ENCODE measurements around the gene EMC8. TPM values are rescaled to one million over a fixed set of nuclear protein-coding genes. Genes with fewer than 3 reads are reported as not detected.

Gene EMC8
- total RNA-seq = 10 to 100 TPM; 13.5 to 32.5 (median 25.6) TPM

- Histone ChIP-seq H3K4me3 (peak within 1 kb of the TSS; percentile 53 to 97 (median 67)), H3K27ac (peak within 1 kb of the TSS; percentile 83 to 89), H3K4me1 (replicated peaks in 1 of 2) (peaks cover 13 to 17% of the 10 kb centered on the region in 2 donors)
- 0 to 2% (median 0%) methylated on average over 3 to 22 of the region's 87 CpGs; no CpG with 5 or more reads in 6 of the 10 experiments for WGBS, 10 experiments
- in situ Hi-C loops (cut with MboI; ENCODE audit: low pct_unique_long_range_greater_than_20kb in 2 of 9, low sequenced_read_pairs in 9 of 9, unreplicated experiment in 9 of 9) = loop anchor here in 7 of 9 experiments (25.0 kb wide), 3 partner anchors 188 to 713 kb away; partner anchors contain the start of gene FOXF1 (in 4 of the 7)
- peak; percentile 83 to 94 (median 89) for ATAC-seq (replicated peaks in 6 of 8)
Observed at GRCh38 chr16:85799497-85800320, at the start of gene EMC8, which contains the start of gene COX4I1. Gene EMC8 (minus strand): TSS chr16:85799544. CDS start chr16:85799295, 249 bp downstream. Gene COX4I1 (plus strand): TSS chr16:85799695. CDS start chr16:85801206, 1,511 bp downstream.

GRCh38 chr16:85848986-85849385, 49.6 kb upstream of the EMC8 start:
- in situ Hi-C loops (cut with MboI; ENCODE audit: low pct_unique_long_range_greater_than_20kb in 2 of 9, low sequenced_read_pairs in 9 of 9, unreplicated experiment in 9 of 9) = loop anchor here in 1 of 9 experiments (25.0 kb wide), 1 partner anchor 163 kb away; no protein-coding TSS in a partner anchor
- WGBS, 10 experiments = 0 to 44% (median 11%) methylated on average over 1 to 8 of the region's 9 CpGs
- H3K27ac ChIP-seq = no peak overlapping the region
- H3K4me1 ChIP-seq (replicated peaks in 1 of 2) = no peaks in the 10 kb centered on the region
- ATAC-seq (replicated peaks in 6 of 8) = no peak
- H3K4me3 ChIP-seq = no peak overlapping the region

- Histone ChIP-seq H3K4me3 (no peak overlapping the region), H3K27ac (no peak overlapping the region), H3K4me1 (replicated peaks in 1 of 2) (no peaks in the 10 kb centered on the region)
- in situ Hi-C loops (cut with MboI; ENCODE audit: low pct_unique_long_range_greater_than_20kb in 2 of 9, low sequenced_read_pairs in 9 of 9, unreplicated experiment in 9 of 9) = loop anchor here in 1 of 9 experiments (25.0 kb wide), 1 partner anchor 164 kb away; no protein-coding TSS in a partner anchor
- WGBS, 10 experiments = 0 to 87% (median 83%) methylated on average over 1 to 19 of the region's 39 CpGs; no CpG with 5 or more reads in 1 of the 10 experiments
- ATAC-seq (replicated peaks in 6 of 8) = no peak
Observed at GRCh38 chr16:85847681-85848601, 48.6 kb upstream of the EMC8 start.

- H3K4me1 ChIP-seq (replicated peaks in 1 of 2) = no peaks in the 10 kb centered on the region
- in situ Hi-C loops (cut with MboI; ENCODE audit: low pct_unique_long_range_greater_than_20kb in 2 of 9, low sequenced_read_pairs in 9 of 9, unreplicated experiment in 9 of 9) = loop anchor here in 1 of 9 experiments (25.0 kb wide), 1 partner anchor 165 kb away; no protein-coding TSS in a partner anchor
- H3K27ac ChIP-seq = no peak overlapping the region
- H3K4me3 ChIP-seq = no peak overlapping the region
- no peak for ATAC-seq (replicated peaks in 6 of 8)
- WGBS, 10 experiments = 18 to 88% (median 60%) methylated on average over 3 to 8 of the region's 15 CpGs; no CpG with 5 or more reads in 5 of the 10 experiments
Observed at GRCh38 chr16:85847036-85847435, 47.7 kb upstream of the EMC8 start.

GRCh38 chr16:85846461-85846860, 47.1 kb upstream of the EMC8 start:
- Histone ChIP-seq H3K4me1 (replicated peaks in 1 of 2) (no peaks in the 10 kb centered on the region), H3K27ac (no peak overlapping the region), H3K4me3 (no peak overlapping the region)
- 0 to 100% (median 87%) methylated on average over 1 to 6 of the region's 9 CpGs; no CpG with 5 or more reads in 1 of the 10 experiments for WGBS, 10 experiments
- in situ Hi-C loops (cut with MboI; ENCODE audit: low pct_unique_long_range_greater_than_20kb in 2 of 9, low sequenced_read_pairs in 9 of 9, unreplicated experiment in 9 of 9) = loop anchor here in 1 of 9 experiments (25.0 kb wide), 1 partner anchor 166 kb away; no protein-coding TSS in a partner anchor
- no peak for ATAC-seq (replicated peaks in 6 of 8)

- no peak overlapping the region for H3K4me3 ChIP-seq
- in situ Hi-C loops (cut with MboI; ENCODE audit: low pct_unique_long_range_greater_than_20kb in 2 of 9, low sequenced_read_pairs in 9 of 9, unreplicated experiment in 9 of 9) = loop anchor here in 1 of 9 experiments (25.0 kb wide), 1 partner anchor 167 kb away; no protein-coding TSS in a partner anchor
- ATAC-seq (replicated peaks in 6 of 8) = no peak
- WGBS, 10 experiments = 11 to 89% (median 82%) methylated on average over 3 to 19 of the region's 20 CpGs; no CpG with 5 or more reads in 3 of the 10 experiments
- no peaks in the 10 kb centered on the region for H3K4me1 ChIP-seq (replicated peaks in 1 of 2)
- H3K27ac ChIP-seq = no peak overlapping the region
Observed at GRCh38 chr16:85845266-85845665, 45.9 kb upstream of the EMC8 start.

- 2 to 87% (median 62%) methylated on average over 1 to 13 of the region's 15 CpGs; no CpG with 5 or more reads in 4 of the 10 experiments for WGBS, 10 experiments
- Histone ChIP-seq H3K4me1 (replicated peaks in 1 of 2) (no peaks in the 10 kb centered on the region), H3K27ac (no peak overlapping the region), H3K4me3 (no peak overlapping the region)
- in situ Hi-C loops (cut with MboI; ENCODE audit: low pct_unique_long_range_greater_than_20kb in 2 of 9, low sequenced_read_pairs in 9 of 9, unreplicated experiment in 9 of 9) = loop anchor here in 1 of 9 experiments (25.0 kb wide), 1 partner anchor 168 kb away; no protein-coding TSS in a partner anchor
- peak in 2 of 8 experiments; percentile 20 to 43 for ATAC-seq (replicated peaks in 6 of 8)
Observed at GRCh38 chr16:85844786-85845185, 45.4 kb upstream of the EMC8 start.

GRCh38 chr16:85844169-85844481, 44.8 kb upstream of the EMC8 start:
- in situ Hi-C loops (cut with MboI; ENCODE audit: low pct_unique_long_range_greater_than_20kb in 2 of 9, low sequenced_read_pairs in 9 of 9, unreplicated experiment in 9 of 9) = loop anchor here in 1 of 9 experiments (25.0 kb wide), 1 partner anchor 168 kb away; no protein-coding TSS in a partner anchor
- Histone ChIP-seq H3K27ac (no peak overlapping the region), H3K4me3 (no peak overlapping the region), H3K4me1 (replicated peaks in 1 of 2) (no peaks in the 10 kb centered on the region)
- no peak for ATAC-seq (replicated peaks in 6 of 8)

GRCh38 chr16:85843471-85844168, 44.3 kb upstream of the EMC8 start:
- H3K27ac ChIP-seq = no peak overlapping the region
- H3K4me1 ChIP-seq (replicated peaks in 1 of 2) = no peaks in the 10 kb centered on the region
- H3K4me3 ChIP-seq = no peak overlapping the region
- no peak for ATAC-seq (replicated peaks in 6 of 8)
- in situ Hi-C loops (cut with MboI; ENCODE audit: low pct_unique_long_range_greater_than_20kb in 2 of 9, low sequenced_read_pairs in 9 of 9, unreplicated experiment in 9 of 9) = loop anchor here in 1 of 9 experiments (25.0 kb wide), 1 partner anchor 169 kb away; no protein-coding TSS in a partner anchor
- WGBS, 10 experiments = 25 to 88% (median 74%) methylated on average over 3 to 7 of the region's 11 CpGs; no CpG with 5 or more reads in 2 of the 10 experiments

GRCh38 chr16:85842848-85843247, 43.5 kb upstream of the EMC8 start:
- 56 to 100% (median 87%) methylated on average over 2 to 7 of the region's 9 CpGs; no CpG with 5 or more reads in 4 of the 10 experiments for WGBS, 10 experiments
- H3K27ac ChIP-seq = no peak overlapping the region
- in situ Hi-C loops (cut with MboI; ENCODE audit: low pct_unique_long_range_greater_than_20kb in 2 of 9, low sequenced_read_pairs in 9 of 9, unreplicated experiment in 9 of 9) = loop anchor here in 1 of 9 experiments (25.0 kb wide), 1 partner anchor 169 kb away; no protein-coding TSS in a partner anchor
- no peaks in the 10 kb centered on the region for H3K4me1 ChIP-seq (replicated peaks in 1 of 2)
- no peak for ATAC-seq (replicated peaks in 6 of 8)
- H3K4me3 ChIP-seq = no peak overlapping the region

- WGBS, 10 experiments = 0 to 85% (median 63%) methylated on average over 1 to 9 of the region's 9 CpGs; no CpG with 5 or more reads in 3 of the 10 experiments
- Histone ChIP-seq H3K4me3 (no peak overlapping the region), H3K4me1 (replicated peaks in 1 of 2) (no peaks in the 10 kb centered on the region), H3K27ac (no peak overlapping the region)
- in situ Hi-C loops (cut with MboI; ENCODE audit: low pct_unique_long_range_greater_than_20kb in 2 of 9, low sequenced_read_pairs in 9 of 9, unreplicated experiment in 9 of 9) = loop anchor here in 1 of 9 experiments (25.0 kb wide), 1 partner anchor 170 kb away; no protein-coding TSS in a partner anchor
- no peak for ATAC-seq (replicated peaks in 6 of 8)
Observed at GRCh38 chr16:85842435-85842834, 43.1 kb upstream of the EMC8 start.

GRCh38 chr16:85840801-85841200, 41.5 kb upstream of the EMC8 start:
- ATAC-seq (replicated peaks in 6 of 8) = no peak
- in situ Hi-C loops (cut with MboI; ENCODE audit: low pct_unique_long_range_greater_than_20kb in 2 of 9, low sequenced_read_pairs in 9 of 9, unreplicated experiment in 9 of 9) = loop anchor here in 1 of 9 experiments (25.0 kb wide), 1 partner anchor 172 kb away; no protein-coding TSS in a partner anchor
- WGBS, 10 experiments = 93% methylated on average over 8 of the region's 10 CpGs; no CpG with 5 or more reads in 9 of the 10 experiments
- Histone ChIP-seq H3K4me3 (no peak overlapping the region), H3K27ac (no peak overlapping the region), H3K4me1 (replicated peaks in 1 of 2) (no peaks in the 10 kb centered on the region)

All from motor neuron (in vitro differentiated cells).